Astrocyte of the spinal cord (primary cell): ENCODE results near the gene PYM1.

Experiments
- DNase-seq: peaks from one replicate; pipeline ENCODE4 v3.0.0; 2011; ENCODE audit warnings: low read depth, low spot score
- H3K4me3 ChIP-seq: 2 replicates; pipeline ENCODE4 v1.5.1; 2011; ENCODE audit warnings: low read depth, mild to moderate bottlenecking, low read length, moderate library complexity
- CTCF ChIP-seq: IDR thresholded peaks from 2 replicates; pipeline ENCODE4 v1.5.1; 2012; ENCODE audit warnings: low read depth, mild to moderate bottlenecking, low read length, inconsistent platforms
- in situ Hi-C: cut with HindIII; loops from 2 replicates; pipeline ENCODE4 v1.10.0; 2017; ENCODE audit warnings: low sequenced_read_pairs

PYM1 gene

GRCh38 chr12:55912908-55913307, 14.8 kb downstream of the PYM1 start:
- H3K4me3 ChIP-seq, result no peak overlapping the region
- in situ Hi-C loops, result no loop called here
- no peak for DNase-seq
- no peak for TF ChIP-seq CTCF

- no peak for TF ChIP-seq CTCF
- in situ Hi-C loops, result no loop called here
- no peak overlapping the region for H3K4me3 ChIP-seq
- no peak for DNase-seq
Observed at GRCh38 chr12:55909513-55909884, 18.2 kb downstream of the PYM1 start.

GRCh38 chr12:55908726-55909512, 18.8 kb downstream of the PYM1 start:
- TF ChIP-seq CTCF, result no peak
- DNase-seq, result peak; percentile 25
- in situ Hi-C loops, result no loop called here
- no peak overlapping the region for H3K4me3 ChIP-seq

GRCh38 chr12:55906056-55906455, 21.6 kb downstream of the PYM1 start:
- H3K4me3 ChIP-seq, result no peak overlapping the region
- in situ Hi-C loops, result no loop called here
- no peak for TF ChIP-seq CTCF
- peak; percentile 37 for DNase-seq

GRCh38 chr12:55901881-55902490, 25.7 kb downstream of the PYM1 start:
- in situ Hi-C loops, result no loop called here
- no peak for TF ChIP-seq CTCF
- DNase-seq, result no peak
- H3K4me3 ChIP-seq, result no peak overlapping the region

GRCh38 chr12:55899082-55899481, 28.6 kb downstream of the PYM1 start:
- H3K4me3 ChIP-seq, result no peak overlapping the region
- DNase-seq, result peak; percentile 27
- no peak for TF ChIP-seq CTCF
- in situ Hi-C loops, result no loop called here
